SK-N-SH treated with all-trans-retinoic acid at 6 μM for 48 hours (cell line): Measurements from ENCODE around the gene PDE8A.

Experiments used
- ATAC-seq: fragments of 200-7000 bp; cut with Tn5 transposase; 3 replicates; pipeline ENCODE4 v1.9.1; 2020; ENCODE audit warnings: mild to moderate bottlenecking, moderate library complexity
- ARNTL ChIP-seq: fragments of 450-650 bp; formaldehyde crosslinking; IDR thresholded peaks from 2 replicates; pipeline ENCODE4 v1.5.0; 2020; ENCODE audit warnings: low read depth, mild to moderate bottlenecking, moderate library complexity, borderline replicate concordance
- BACH2 ChIP-seq: fragments of 250-450 bp; sonication (Bioruptor Pico); IDR thresholded peaks from 2 replicates; pipeline ENCODE4 v1.9.0; 2021; ENCODE audit warnings: mild to moderate bottlenecking, borderline replicate concordance
- CSDC2 ChIP-seq: fragments of 250-450 bp; sonication (Bioruptor Pico); IDR thresholded peaks from 2 replicates; pipeline ENCODE4 v1.5.0; 2020; ENCODE audit warnings: mild to moderate bottlenecking, moderate library complexity
- ESRRG ChIP-seq: fragments of 250-450 bp; sonication (Bioruptor Pico); IDR thresholded peaks from 2 replicates; pipeline ENCODE4 v1.6.1; 2021; ENCODE audit warnings: mild to moderate bottlenecking
- GLIS3 ChIP-seq: fragments of 250-450 bp; sonication (Bioruptor Pico); IDR thresholded peaks from 2 replicates; pipeline ENCODE4 v1.5.0; 2020; ENCODE audit warnings: mild to moderate bottlenecking, moderate library complexity
- ISL1 ChIP-seq: fragments of 250-450 bp; sonication (Bioruptor Pico); IDR thresholded peaks from 2 replicates; pipeline ENCODE4 v2.1.2; 2022; ENCODE audit warnings: mild to moderate bottlenecking, moderate library complexity
- OSR1 ChIP-seq: fragments of 250-450 bp; sonication (Bioruptor Pico); IDR thresholded peaks from 2 replicates; pipeline ENCODE4 v1.8.0; 2022; ENCODE audit warnings: moderate library complexity, mild to moderate bottlenecking, inconsistent platforms
- PPARA ChIP-seq: fragments of 250-450 bp; sonication (Bioruptor Pico); IDR thresholded peaks from 2 replicates; pipeline ENCODE4 v1.5.0; 2020; ENCODE audit warnings: mild to moderate bottlenecking, borderline replicate concordance
- RARB ChIP-seq: fragments of 250-450 bp; sonication (Bioruptor Pico); IDR thresholded peaks from 2 replicates; pipeline ENCODE4 v1.8.0; 2021; ENCODE audit warnings: mild to moderate bottlenecking, moderate library complexity
- SNAI2 ChIP-seq: fragments of 250-450 bp; sonication (Bioruptor Pico); IDR thresholded peaks from 2 replicates; pipeline ENCODE4 v1.5.0; 2020; ENCODE audit warnings: mild to moderate bottlenecking, moderate library complexity
- TCF4 ChIP-seq: fragments of 250-450 bp; sonication (Bioruptor Pico); IDR thresholded peaks from 2 replicates; pipeline ENCODE4 v1.8.0; 2021; ENCODE audit warnings: mild to moderate bottlenecking, moderate library complexity, borderline replicate concordance
- TOX ChIP-seq: fragments of 250-450 bp; sonication (Bioruptor Pico); IDR thresholded peaks from 2 replicates; pipeline ENCODE4 v1.8.0; 2021; ENCODE audit warnings: mild to moderate bottlenecking, moderate library complexity, borderline replicate concordance
- TSHZ2 ChIP-seq: fragments of 250-450 bp; sonication (Bioruptor Pico); IDR thresholded peaks from 2 replicates; pipeline ENCODE4 v1.5.0; 2020; ENCODE audit warnings: mild to moderate bottlenecking, moderate library complexity
- ZFP3 ChIP-seq: fragments of 250-450 bp; sonication (Bioruptor Pico); IDR thresholded peaks from 2 replicates; pipeline ENCODE4 v1.5.0; 2020; ENCODE audit warnings: mild to moderate bottlenecking, moderate library complexity
- ZNF565 ChIP-seq: fragments of 450-650 bp; formaldehyde crosslinking; conservative IDR thresholded peaks from 2 replicates; pipeline ENCODE4 v1.5.0; 2020; ENCODE audit warnings: low read depth, mild to moderate bottlenecking, moderate library complexity
- ZNF8 ChIP-seq: fragments of 450-650 bp; formaldehyde crosslinking; IDR thresholded peaks from 2 replicates; pipeline ENCODE4 v1.5.0; 2020; ENCODE audit warnings: mild to moderate bottlenecking, moderate library complexity
- TF ChIP-seq, protein P1 (sequence below): fragments of 250-450 bp; sonication (Bioruptor Pico); IDR thresholded peaks from 2 replicates; pipeline ENCODE4 v1.8.0; 2020; ENCODE audit warnings: mild to moderate bottlenecking, moderate library complexity, borderline replicate concordance
- TF ChIP-seq, protein P2 (sequence below): fragments of 250-450 bp; sonication (Bioruptor Pico); IDR thresholded peaks from 2 replicates; pipeline ENCODE4 v1.5.1; 2021; ENCODE audit warnings: mild to moderate bottlenecking, moderate library complexity
- TF ChIP-seq, protein P3 (sequence below): fragments of 250-450 bp; sonication (Bioruptor Pico); IDR thresholded peaks from 2 replicates; pipeline ENCODE4 v1.5.1; 2020; ENCODE audit warnings: low read depth, mild to moderate bottlenecking, moderate library complexity

PDE8A gene

DNA sequence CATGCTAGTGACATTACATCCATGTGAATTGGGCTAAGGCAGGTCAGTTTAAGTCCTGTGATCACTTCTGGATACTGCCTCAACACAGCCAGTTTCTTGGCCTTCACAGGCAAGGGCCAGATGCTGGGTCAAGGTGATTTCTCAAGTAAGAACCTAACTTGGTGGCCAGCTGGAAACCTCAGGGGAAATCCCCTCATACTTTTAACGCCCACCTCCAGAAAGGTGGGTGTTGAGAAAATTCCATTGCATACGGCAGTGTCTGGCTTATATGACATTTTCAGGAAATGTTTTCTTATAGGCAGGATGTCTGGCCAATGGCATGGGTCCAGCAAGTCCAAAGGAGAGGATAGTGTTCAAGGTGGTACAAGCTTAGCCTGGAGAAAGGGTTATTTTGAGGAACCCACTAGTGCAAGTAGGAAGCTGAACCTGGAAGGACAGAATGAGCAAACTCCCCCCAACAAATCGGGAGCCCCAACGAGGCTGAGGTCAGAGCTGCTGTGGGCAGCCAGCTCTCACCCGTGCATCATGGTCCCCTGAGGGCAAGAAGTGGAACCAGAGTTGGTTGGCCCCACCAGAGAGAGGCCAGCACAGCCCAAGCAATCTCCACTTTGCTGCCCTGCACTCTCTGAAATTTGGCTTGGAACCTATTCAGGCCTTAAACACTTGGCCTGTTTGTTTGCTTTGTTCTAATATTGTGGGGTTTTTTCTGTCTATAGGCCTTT, 135.4 kb downstream of the PDE8A start:
- TF ChIP-seq GLIS3 (CRISPR knock-in tag) (no peak), CSDC2 (no peak), RARB (CRISPR knock-in tag) (no peak), SNAI2 (CRISPR knock-in tag) (no peak), TSHZ2 (CRISPR knock-in tag) (no peak)
- no peak for ATAC-seq

DNA sequence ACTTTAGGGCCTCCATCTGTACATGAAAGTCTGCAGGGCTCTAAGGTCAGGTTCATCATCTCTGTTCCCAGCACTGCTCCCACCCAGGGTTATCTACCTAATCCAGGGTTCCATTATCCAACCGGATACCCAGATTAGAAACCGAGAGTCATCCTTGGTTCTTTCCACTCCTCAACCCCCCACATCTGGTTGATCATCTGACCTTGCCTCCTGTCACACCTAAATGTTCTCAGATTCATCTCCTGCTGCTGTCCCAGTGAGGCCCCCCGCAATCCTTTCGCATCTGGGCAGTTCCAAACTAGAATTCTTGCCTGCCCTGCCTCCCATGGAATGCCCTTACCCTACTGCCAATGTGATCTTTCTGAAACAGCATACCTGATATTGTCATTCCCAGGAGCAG, 136.5 kb downstream of the PDE8A start:
- ATAC-seq, result no peak
- TF ChIP-seq ZFP3 (CRISPR knock-in tag), result no peak
- TF ChIP-seq TCF4, result no peak
- TF ChIP-seq, protein P1, sequence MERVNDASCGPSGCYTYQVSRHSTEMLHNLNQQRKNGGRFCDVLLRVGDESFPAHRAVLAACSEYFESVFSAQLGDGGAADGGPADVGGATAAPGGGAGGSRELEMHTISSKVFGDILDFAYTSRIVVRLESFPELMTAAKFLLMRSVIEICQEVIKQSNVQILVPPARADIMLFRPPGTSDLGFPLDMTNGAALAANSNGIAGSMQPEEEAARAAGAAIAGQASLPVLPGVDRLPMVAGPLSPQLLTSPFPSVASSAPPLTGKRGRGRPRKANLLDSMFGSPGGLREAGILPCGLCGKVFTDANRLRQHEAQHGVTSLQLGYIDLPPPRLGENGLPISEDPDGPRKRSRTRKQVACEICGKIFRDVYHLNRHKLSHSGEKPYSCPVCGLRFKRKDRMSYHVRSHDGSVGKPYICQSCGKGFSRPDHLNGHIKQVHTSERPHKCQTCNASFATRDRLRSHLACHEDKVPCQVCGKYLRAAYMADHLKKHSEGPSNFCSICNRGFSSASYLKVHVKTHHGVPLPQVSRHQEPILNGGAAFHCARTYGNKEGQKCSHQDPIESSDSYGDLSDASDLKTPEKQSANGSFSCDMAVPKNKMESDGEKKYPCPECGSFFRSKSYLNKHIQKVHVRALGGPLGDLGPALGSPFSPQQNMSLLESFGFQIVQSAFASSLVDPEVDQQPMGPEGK (CRISPR knock-in tag), result no peak
- TF ChIP-seq ISL1 (CRISPR knock-in tag), result no peak
- no peak for TF ChIP-seq ARNTL (CRISPR knock-in tag)
- TF ChIP-seq, protein P2, sequence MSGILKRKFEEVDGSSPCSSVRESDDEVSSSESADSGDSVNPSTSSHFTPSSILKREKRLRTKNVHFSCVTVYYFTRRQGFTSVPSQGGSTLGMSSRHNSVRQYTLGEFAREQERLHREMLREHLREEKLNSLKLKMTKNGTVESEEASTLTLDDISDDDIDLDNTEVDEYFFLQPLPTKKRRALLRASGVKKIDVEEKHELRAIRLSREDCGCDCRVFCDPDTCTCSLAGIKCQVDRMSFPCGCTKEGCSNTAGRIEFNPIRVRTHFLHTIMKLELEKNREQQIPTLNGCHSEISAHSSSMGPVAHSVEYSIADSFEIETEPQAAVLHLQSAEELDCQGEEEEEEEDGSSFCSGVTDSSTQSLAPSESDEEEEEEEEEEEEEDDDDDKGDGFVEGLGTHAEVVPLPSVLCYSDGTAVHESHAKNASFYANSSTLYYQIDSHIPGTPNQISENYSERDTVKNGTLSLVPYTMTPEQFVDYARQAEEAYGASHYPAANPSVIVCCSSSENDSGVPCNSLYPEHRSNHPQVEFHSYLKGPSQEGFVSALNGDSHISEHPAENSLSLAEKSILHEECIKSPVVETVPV (CRISPR knock-in tag), result no peak
- no peak for TF ChIP-seq ESRRG
- TF ChIP-seq PPARA (CRISPR knock-in tag), result no peak
- TF ChIP-seq RARB (CRISPR knock-in tag), result no peak
- TF ChIP-seq OSR1, result no peak
- TF ChIP-seq, all 23 proteins: peak for 0

DNA sequence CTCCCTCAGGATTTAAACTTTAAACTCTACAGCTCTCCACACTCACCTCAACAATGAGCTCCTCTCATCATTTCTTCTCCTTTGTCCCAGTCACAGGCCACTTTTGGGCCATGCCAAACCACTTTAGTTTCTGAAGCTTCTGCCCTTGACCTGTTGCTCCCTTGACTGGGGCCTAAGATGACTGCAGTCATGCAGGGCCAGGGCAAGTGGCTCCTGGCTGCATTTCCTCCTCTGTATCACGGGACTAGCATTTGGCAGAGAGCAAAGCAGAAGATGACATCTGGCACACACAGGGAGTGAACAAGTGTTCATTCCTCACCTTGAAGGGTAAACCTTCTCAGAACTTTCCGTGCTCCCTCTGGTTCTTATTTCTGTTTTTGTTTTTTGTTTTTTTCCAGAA, 136.9 kb downstream of the PDE8A start:
- no peak for ATAC-seq
- TF ChIP-seq TSHZ2 (CRISPR knock-in tag), result no peak
- TF ChIP-seq CSDC2, result no peak
- no peak for TF ChIP-seq ZNF565
- TF ChIP-seq OSR1, result no peak
- no peak for TF ChIP-seq BACH2 (CRISPR knock-in tag)
- TF ChIP-seq, protein P3, sequence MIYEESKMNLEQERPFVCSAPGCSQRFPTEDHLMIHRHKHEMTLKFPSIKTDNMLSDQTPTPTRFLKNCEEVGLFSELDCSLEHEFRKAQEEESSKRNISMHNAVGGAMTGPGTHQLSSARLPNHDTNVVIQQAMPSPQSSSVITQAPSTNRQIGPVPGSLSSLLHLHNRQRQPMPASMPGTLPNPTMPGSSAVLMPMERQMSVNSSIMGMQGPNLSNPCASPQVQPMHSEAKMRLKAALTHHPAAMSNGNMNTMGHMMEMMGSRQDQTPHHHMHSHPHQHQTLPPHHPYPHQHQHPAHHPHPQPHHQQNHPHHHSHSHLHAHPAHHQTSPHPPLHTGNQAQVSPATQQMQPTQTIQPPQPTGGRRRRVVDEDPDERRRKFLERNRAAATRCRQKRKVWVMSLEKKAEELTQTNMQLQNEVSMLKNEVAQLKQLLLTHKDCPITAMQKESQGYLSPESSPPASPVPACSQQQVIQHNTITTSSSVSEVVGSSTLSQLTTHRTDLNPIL, result no peak
- TF ChIP-seq ZFP3 (CRISPR knock-in tag), result no peak
- no peak for TF ChIP-seq TOX (CRISPR knock-in tag)
- TF ChIP-seq, protein P1 (CRISPR knock-in tag), result no peak
- TF ChIP-seq ZNF8, result no peak
- no peak for TF ChIP-seq SNAI2 (CRISPR knock-in tag)
